Lower lobe of right lung (tissue), 2 donors: ENCODE data around the gene SPTAN1. TPM values are rescaled to one million over a fixed set of nuclear protein-coding genes. Genes with fewer than 3 reads are reported as not detected.

Source experiments
- ATAC-seq, 2 donors: fragments of 200-7000 bp; cut with Tn5 transposase; one replicate each; pipeline ENCODE4 v1.9.1; 2020 to 2022; ENCODE audit warnings: mild to moderate bottlenecking in 2 of 2, moderate library complexity in 2 of 2
- DNase-seq: peaks from one replicate; pipeline ENCODE4 v3.0.0-alpha.2; 2020
- H3K27ac ChIP-seq: fragments of 200-600 bp; one replicate; pipeline ENCODE4 v1.8.0; 2022
- H3K27me3 ChIP-seq: fragments of 200-600 bp; one replicate; pipeline ENCODE4 v1.8.0; 2022; ENCODE audit warnings: low read depth
- H3K36me3 ChIP-seq: fragments of 200-600 bp; one replicate; pipeline ENCODE4 v1.8.0; 2022; ENCODE audit warnings: mild to moderate bottlenecking
- H3K4me1 ChIP-seq: fragments of 200-600 bp; one replicate; pipeline ENCODE4 v1.8.0; 2022
- H3K4me3 ChIP-seq: fragments of 200-600 bp; one replicate; pipeline ENCODE4 v1.8.0; 2022; ENCODE audit warnings: mild to moderate bottlenecking
- H3K9me3 ChIP-seq: fragments of 200-600 bp; one replicate; pipeline ENCODE4 v1.8.0; 2022
- intact Hi-C: fragments of 100-400 bp; cut with DNase I; formaldehyde crosslinking; loops from one replicate; pipeline ENCODE4 v1.11.0; 2022
- total RNA-seq: library from RNA; stranded (reverse); fragmentation: NEBNext Ultra II Directional; extraction: Animal tissue kit (Norgen Biotek cat#: 25700); gene quantifications from one replicate; pipeline ENCODE4 v1.2.1, GENCODE V29; 2021
- TF ChIP-seq, protein P1 (sequence below): fragments of 200-600 bp; IDR thresholded peaks from one replicate; pipeline ENCODE4 v1.8.0; 2022; ENCODE audit warnings: antibody characterized with exemption, mild to moderate bottlenecking
- donor health status: DM: no; HTN: yes; CAD: no; lungs with severe emphysema.

The SPTAN1 gene
- total RNA-seq, 1 donor from 2014 or later, result 305 TPM

DNA sequence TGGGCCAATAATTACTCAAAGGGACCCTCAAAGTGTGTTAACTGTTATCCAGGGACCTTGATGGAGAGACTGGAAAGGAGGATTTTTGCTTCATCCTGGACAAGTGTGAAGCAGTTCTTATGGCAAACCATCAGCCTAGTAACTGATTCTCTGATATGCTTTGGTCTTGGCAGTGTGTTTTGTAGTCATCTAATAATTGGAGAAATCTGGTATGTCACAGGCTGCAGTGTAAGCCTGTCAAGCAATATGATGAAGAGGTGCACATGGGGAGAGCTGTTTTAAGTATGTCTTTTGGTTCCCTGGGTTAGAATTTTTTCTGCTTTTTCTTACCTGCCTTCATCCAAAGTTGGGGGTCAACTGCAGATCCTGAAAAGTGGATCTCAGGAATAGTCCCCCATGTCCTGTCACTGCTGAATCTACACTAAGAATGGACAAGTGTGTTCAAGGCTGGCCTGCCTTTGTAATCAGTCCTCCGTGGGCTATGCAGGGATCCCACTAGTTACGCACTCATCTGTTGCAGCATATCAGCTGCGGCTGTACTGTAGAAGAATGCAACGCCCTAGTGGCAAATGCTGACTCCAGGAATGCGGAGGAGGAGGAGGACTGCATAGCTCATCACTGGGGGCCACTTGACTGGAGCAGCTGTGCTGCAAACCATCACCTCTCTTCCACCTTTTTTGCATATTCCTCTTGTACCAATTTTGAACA lies 1.9 kb downstream of the SPTAN1 start:
- ATAC-seq (peak; percentile 22 to 31), DNase-seq (peak; percentile 52)
- Histone ChIP-seq H3K27me3 (no peaks in the 10 kb centered on the region), H3K4me3 (peak overlapping the region; percentile 99), H3K9me3 (no peaks in the 10 kb centered on the region), H3K4me1 (peaks cover 83% of the 10 kb centered on the region), H3K27ac (peak overlapping the region; percentile 96), H3K36me3 (no peaks in the 10 kb centered on the region)
- intact Hi-C loops, result no loop called here
- TF ChIP-seq, protein P1, sequence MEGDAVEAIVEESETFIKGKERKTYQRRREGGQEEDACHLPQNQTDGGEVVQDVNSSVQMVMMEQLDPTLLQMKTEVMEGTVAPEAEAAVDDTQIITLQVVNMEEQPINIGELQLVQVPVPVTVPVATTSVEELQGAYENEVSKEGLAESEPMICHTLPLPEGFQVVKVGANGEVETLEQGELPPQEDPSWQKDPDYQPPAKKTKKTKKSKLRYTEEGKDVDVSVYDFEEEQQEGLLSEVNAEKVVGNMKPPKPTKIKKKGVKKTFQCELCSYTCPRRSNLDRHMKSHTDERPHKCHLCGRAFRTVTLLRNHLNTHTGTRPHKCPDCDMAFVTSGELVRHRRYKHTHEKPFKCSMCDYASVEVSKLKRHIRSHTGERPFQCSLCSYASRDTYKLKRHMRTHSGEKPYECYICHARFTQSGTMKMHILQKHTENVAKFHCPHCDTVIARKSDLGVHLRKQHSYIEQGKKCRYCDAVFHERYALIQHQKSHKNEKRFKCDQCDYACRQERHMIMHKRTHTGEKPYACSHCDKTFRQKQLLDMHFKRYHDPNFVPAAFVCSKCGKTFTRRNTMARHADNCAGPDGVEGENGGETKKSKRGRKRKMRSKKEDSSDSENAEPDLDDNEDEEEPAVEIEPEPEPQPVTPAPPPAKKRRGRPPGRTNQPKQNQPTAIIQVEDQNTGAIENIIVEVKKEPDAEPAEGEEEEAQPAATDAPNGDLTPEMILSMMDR, result no peak

DNA sequence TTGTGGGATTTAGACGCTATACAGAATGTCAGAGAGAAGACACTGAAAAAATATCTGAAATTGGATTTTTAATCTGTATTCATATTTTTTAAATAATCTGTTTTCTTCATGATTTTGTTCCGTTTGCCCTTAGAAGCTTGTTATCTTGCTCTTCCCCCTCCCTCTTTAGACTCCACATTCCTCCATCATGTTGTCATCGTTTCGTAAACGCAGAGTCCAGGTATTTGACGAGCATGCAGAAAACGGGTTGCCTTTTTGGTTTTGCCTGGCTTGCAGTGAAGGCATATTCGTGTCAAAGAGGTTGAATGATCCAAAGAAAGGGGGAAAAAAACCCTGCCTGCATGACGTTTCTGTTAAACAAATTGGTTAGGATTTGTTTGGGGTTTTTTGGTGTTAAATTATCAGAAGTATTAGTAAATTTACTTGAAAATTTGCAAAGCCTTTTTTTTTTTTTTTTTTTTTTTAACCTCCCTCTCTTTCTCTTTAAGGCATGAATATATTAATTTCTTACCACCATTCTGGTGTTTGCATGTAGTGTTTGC lies 2.9 kb downstream of the SPTAN1 start:
- DNase-seq (no peak), ATAC-seq (no peak)
- peak overlapping the region; percentile 96 for H3K27ac ChIP-seq
- no peaks in the 10 kb centered on the region for H3K9me3 ChIP-seq
- H3K36me3 ChIP-seq, result no peaks in the 10 kb centered on the region
- H3K4me3 ChIP-seq, result peak overlapping the region; percentile 99
- TF ChIP-seq, protein P1, result no peak
- intact Hi-C loops, result no loop called here
- H3K27me3 ChIP-seq, result no peaks in the 10 kb centered on the region
- H3K4me1 ChIP-seq, result peaks cover 85% of the 10 kb centered on the region

DNA sequence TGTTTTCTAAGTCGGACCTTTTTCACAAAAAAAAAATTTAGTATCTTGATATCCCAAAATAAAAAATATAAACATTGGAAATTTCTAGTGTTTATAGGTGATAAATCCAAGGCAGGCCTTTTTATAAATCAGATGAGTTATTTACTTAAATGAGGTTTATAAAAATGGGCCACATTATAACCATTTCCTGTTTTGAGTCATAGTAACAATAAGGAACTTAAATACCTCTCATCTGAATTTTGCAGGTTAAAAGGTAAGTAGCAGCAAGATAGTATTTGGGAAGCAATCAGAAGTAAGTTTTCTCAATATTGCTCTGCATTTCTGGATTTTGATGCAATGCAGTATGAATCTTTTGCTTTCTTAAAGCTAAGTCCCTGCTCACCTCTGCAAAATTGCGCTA lies 3.9 kb downstream of the SPTAN1 start:
- peak overlapping the region; percentile 96 for H3K27ac ChIP-seq
- peaks cover 84% of the 10 kb centered on the region for H3K4me1 ChIP-seq
- H3K36me3 ChIP-seq, result no peaks in the 10 kb centered on the region
- DNase-seq (no peak), ATAC-seq (no peak)
- TF ChIP-seq, protein P1, result no peak
- H3K27me3 ChIP-seq, result no peaks in the 10 kb centered on the region
- intact Hi-C loops, result no loop called here
- H3K4me3 ChIP-seq, result no peak overlapping the region
- H3K9me3 ChIP-seq, result no peaks in the 10 kb centered on the region

DNA sequence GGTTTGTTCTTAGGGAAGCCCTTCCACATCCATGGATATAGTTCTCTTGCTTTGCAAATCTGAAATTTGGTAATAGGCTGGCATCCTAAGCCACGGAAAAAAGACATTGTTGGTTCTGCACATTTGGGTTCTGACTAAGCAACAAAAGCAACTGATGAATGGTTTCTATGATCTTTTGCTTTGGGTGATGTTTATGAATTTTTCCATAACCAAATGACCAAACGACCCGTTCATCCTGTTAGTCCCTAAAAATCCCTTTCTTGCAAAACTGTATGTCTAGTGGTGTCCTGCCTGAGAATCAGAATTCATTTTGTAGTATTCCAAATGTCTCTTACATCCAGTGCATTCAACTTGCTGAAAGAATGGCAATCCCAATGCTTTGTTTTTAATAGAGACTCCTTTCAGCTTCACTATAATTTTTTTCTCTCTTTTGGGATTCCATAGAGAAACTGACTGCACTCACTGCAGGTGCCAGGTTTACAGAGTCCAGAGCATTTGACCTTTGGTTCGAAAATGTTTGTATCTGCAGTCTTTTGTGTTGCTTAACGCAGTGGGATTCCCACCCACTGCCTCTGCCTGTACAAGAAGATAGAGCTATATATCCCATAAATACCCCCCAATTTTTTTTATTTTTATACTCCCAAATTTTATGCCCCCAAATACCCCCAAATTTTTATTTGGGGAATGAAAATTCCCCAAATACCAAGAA lies 4.7 kb downstream of the SPTAN1 start:
- TF ChIP-seq, protein P1, result no peak
- H3K36me3 ChIP-seq, result peaks cover 2% of the 10 kb centered on the region
- no peaks in the 10 kb centered on the region for H3K9me3 ChIP-seq
- DNase-seq (no peak), ATAC-seq (no peak)
- H3K27me3 ChIP-seq, result no peaks in the 10 kb centered on the region
- H3K4me3 ChIP-seq, result no peak overlapping the region
- H3K4me1 ChIP-seq, result peaks cover 79% of the 10 kb centered on the region
- H3K27ac ChIP-seq, result peak overlapping the region; percentile 10
- intact Hi-C loops, result no loop called here

DNA sequence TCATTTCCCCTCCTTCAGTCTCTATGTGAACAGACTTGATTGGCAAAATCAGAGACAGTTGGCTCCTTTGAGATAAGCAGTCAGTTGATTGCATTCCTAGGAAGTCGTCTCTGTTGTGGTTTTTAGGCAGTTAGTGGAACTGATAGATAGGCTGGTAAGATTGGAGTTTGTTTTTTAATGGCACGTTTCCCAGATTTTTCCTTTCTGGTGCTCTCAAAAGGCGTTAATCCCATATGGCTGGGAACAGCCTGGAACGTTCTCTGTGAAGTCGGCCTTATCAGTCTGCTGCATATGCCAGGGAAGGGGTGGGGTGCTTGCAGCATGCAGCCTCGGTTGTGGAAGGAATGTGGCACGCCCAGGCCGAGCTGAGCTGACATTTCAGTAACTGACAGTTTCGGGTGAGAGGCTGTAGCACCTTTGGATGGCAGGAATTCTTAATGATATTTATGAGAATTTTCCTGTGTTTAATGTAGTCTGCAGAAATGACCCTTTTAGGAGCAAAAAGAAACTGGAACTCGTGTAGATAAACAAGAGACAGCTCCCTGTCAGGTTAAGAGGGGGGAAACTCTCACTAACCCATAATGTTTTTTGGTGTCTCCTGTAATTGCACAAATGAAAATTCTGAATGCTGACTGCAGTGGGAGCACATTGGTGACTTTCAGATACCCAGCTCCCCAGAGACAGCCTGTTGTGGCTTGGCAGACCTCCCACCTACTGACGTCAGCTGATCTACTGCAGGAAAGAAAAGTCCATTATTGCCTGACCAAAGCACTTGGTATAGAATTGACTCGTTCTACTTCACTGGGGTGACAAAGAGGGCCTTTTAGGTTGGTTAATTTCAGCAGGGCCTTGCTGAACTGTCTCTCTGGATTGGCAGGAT lies 6.3 kb downstream of the SPTAN1 start:
- peaks cover 13% of the 10 kb centered on the region for H3K36me3 ChIP-seq
- H3K27me3 ChIP-seq, result no peaks in the 10 kb centered on the region
- intact Hi-C loops, result no loop called here
- peak overlapping the region; percentile 64 for H3K27ac ChIP-seq
- peaks cover 75% of the 10 kb centered on the region for H3K4me1 ChIP-seq
- DNase-seq (peak; percentile 74), ATAC-seq (peak; percentile 84 to 88)
- H3K9me3 ChIP-seq, result no peaks in the 10 kb centered on the region
- peak overlapping the region; percentile 4 for H3K4me3 ChIP-seq
- TF ChIP-seq, protein P1, result no peak
